SK-N-MC (cell line): ENCODE results near the gene KIF26B.

Experiments used
- EZH2 ChIP-seq: fragments of 200-600 bp; sonication (generic); IDR thresholded peaks from one replicate; pipeline ENCODE4 v1.6.1; 2017; ENCODE audit warnings: antibody characterized with exemption
- FOXP2 ChIP-seq: optimal IDR thresholded peaks from 2 replicates; pipeline ENCODE3; 2011; ENCODE audit warnings: mild to moderate bottlenecking, moderate library complexity; ENCODE audit not compliant: insufficient read depth; ENCODE audit errors: extremely low read length, control extremely low read depth
- POLR2AphosphoS5 ChIP-seq: IDR thresholded peaks from 2 replicates; pipeline ENCODE4 v1.6.1; 2012; ENCODE audit warnings: mild to moderate bottlenecking, low read depth, low read length, borderline replicate concordance

DNA sequence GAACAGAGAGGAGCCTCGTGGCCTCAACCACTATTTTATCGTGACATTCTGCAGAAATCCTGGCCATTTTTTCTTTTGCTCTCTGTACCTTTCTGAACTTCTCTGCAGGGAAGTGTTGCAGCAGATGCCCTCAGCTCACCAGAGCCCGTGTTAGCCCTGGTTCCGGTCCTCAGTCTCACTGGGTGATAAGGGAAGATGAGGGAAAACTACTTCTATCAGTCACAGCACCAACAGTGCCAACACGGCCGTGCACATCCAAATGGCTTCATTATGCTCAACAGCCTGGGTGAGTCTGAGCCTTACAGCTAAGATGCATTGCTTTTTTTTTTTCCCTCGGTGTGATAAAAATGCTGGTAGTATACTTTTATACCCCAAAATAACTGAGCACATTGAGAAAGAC is 93.0 kb downstream of the KIF26B start:
- no peak for TF ChIP-seq POLR2AphosphoS5
- TF ChIP-seq EZH2, result no peak
- TF ChIP-seq FOXP2, result no peak
